Prostate gland (tissue), 2 donors: ENCODE measurements around the gene TTYH3. TPM values are rescaled to one million over a fixed set of nuclear protein-coding genes. Genes with fewer than 3 reads are reported as not detected.

Experiments used
- DNase-seq: peaks from one replicate; pipeline ENCODE4 v3.0.0-alpha.2; 2019; ENCODE audit warnings: low spot score
- H3K27ac ChIP-seq, 2 donors: fragments of 200-600 bp; sonication (generic); 2 replicates each; pipeline ENCODE4 v1.5.1; 2017 to 2019
- H3K27me3 ChIP-seq: fragments of 200-600 bp; sonication (generic); replicated peaks from 2 replicates; pipeline ENCODE4 v1.5.1; 2019; ENCODE audit not compliant: insufficient read depth
- H3K36me3 ChIP-seq, 2 donors: fragments of 200-600 bp; sonication (generic); 1 replicate in 1 of 2; 2 replicates in 1 of 2; pipeline versions ENCODE4 v1.5.1 to v1.8.1; 2017 to 2019
- H3K4me1 ChIP-seq: fragments of 200-600 bp; sonication (generic); replicated peaks from 2 replicates; pipeline ENCODE4 v1.5.1; 2019
- H3K4me3 ChIP-seq, 2 donors: fragments of 200-600 bp; sonication (generic); 2 replicates each; pipeline ENCODE4 v1.5.1; 2017 to 2019
- H3K9me3 ChIP-seq: fragments of 200-600 bp; sonication (generic); 2 replicates; pipeline ENCODE4 v1.5.1; 2017
- CTCF ChIP-seq, 4 experiments: fragments of 200-600 bp in 2 of 4; fragments of 450-650 bp in 2 of 4; sonication (generic) in 2 of 4; IDR thresholded peaks; 1 replicate in 3 of 4; 2 replicates in 1 of 4; pipeline ENCODE4 v1.5.1; 2016 to 2019; ENCODE audit warnings: antibody characterized with exemption in 4 of 4, mild to moderate bottlenecking in 2 of 4, moderate library complexity in 2 of 4
- POLR2A ChIP-seq: fragments of 450-650 bp; IDR thresholded peaks from one replicate; pipeline ENCODE4 v1.6.1; 2016; ENCODE audit warnings: antibody characterized with exemption, mild to moderate bottlenecking
- POLR2AphosphoS5 ChIP-seq: sonication (generic); formaldehyde crosslinking; IDR thresholded peaks from one replicate; pipeline ENCODE4 v1.6.1; 2017; ENCODE audit warnings: antibody characterized with exemption
- WGBS: methylation state at CpG from one replicate; pipeline ENCODE4 v1.1.5; 2018; 5-methylcytosine and 5-hydroxymethylcytosine counted together
- intact Hi-C: fragments of 100-400 bp; cut with DNase I; formaldehyde crosslinking; loops from one replicate; pipeline ENCODE4 v1.14.2; 2022
- total RNA-seq, 2 donors: library from RNA; depleted of rRNA; stranded (reverse); fragments of >200 nt; gene quantifications; one replicate each; pipeline ENCODE4 v1.1.0, GENCODE V29; 2016

Gene TTYH3
- total RNA-seq, 2 donors from 2014 or later = 30.1 to 76.2 TPM

GRCh38 chr7:2646336-2646679 is 14.5 kb downstream of the TTYH3 start:
- WGBS = 91% methylated on average over 5 of the region's 10 CpGs
- Histone ChIP-seq H3K9me3 (no peaks in the 10 kb centered on the region), H3K27me3 (no peaks in the 10 kb centered on the region), H3K27ac (no peak overlapping the region), H3K36me3 (no peaks in the 10 kb centered on the region), H3K4me3 (no peak overlapping the region), H3K4me1 (peaks cover under 1% of the 10 kb centered on the region)
- TF ChIP-seq POLR2AphosphoS5 = no peak
- TF ChIP-seq POLR2A = no peak
- no peak for TF ChIP-seq CTCF (IDR thresholded peaks at IDR 0.05)
- intact Hi-C loops = no loop called here
- no peak for DNase-seq

- H3K9me3 ChIP-seq = no peaks in the 10 kb centered on the region
- WGBS = 91% methylated on average over 47 of the region's 73 CpGs
- no peak overlapping the region for H3K27ac ChIP-seq
- no peaks in the 10 kb centered on the region for H3K36me3 ChIP-seq
- no peaks in the 10 kb centered on the region for H3K4me1 ChIP-seq
- intact Hi-C loops = no loop called here
- DNase-seq = no peak
- TF ChIP-seq POLR2A (no peak), CTCF (IDR thresholded peaks at IDR 0.05) (no peak)
- H3K27me3 ChIP-seq = no peaks in the 10 kb centered on the region
- no peak overlapping the region for H3K4me3 ChIP-seq
These were observed 15.1 kb downstream of the TTYH3 start for GRCh38 chr7:2646680-2647571.

GRCh38 chr7:2647594-2648172 is 15.9 kb downstream of the TTYH3 start:
- H3K4me3 ChIP-seq = no peak overlapping the region
- DNase-seq = no peak
- 96% methylated on average over 12 of the region's 15 CpGs for WGBS
- intact Hi-C loops = no loop called here
- TF ChIP-seq POLR2AphosphoS5 (no peak), POLR2A (no peak), CTCF (IDR thresholded peaks at IDR 0.05) (no peak)
- H3K4me1 ChIP-seq = no peaks in the 10 kb centered on the region
- no peaks in the 10 kb centered on the region for H3K9me3 ChIP-seq
- no peaks in the 10 kb centered on the region for H3K27me3 ChIP-seq
- no peak overlapping the region for H3K27ac ChIP-seq
- H3K36me3 ChIP-seq = no peaks in the 10 kb centered on the region

GRCh38 chr7:2649139-2649838 is 17.5 kb downstream of the TTYH3 start:
- WGBS = 86% methylated on average over 16 of the region's 18 CpGs

More at GRCh38 chr7:2649139-2649838, 17.5 kb downstream of the TTYH3 start:
- no peak overlapping the region for H3K27ac ChIP-seq
- TF ChIP-seq CTCF (IDR thresholded peaks at IDR 0.05) = no peak
- no peak for TF ChIP-seq POLR2AphosphoS5
- TF ChIP-seq POLR2A = no peak
- H3K4me1 ChIP-seq = no peaks in the 10 kb centered on the region
- no peaks in the 10 kb centered on the region for H3K36me3 ChIP-seq
- H3K4me3 ChIP-seq = no peak overlapping the region
- DNase-seq = no peak
- intact Hi-C loops = no loop called here
- H3K9me3 ChIP-seq = no peaks in the 10 kb centered on the region
- no peaks in the 10 kb centered on the region for H3K27me3 ChIP-seq
